ENCODE results near the gene STX19.

- no peak for TF ChIP-seq CTCF (conservative IDR thresholded peaks at IDR 0.05; ENCODE audit: low read length)
- no peak for TF ChIP-seq EZH2phosphoT487 (IDR thresholded peaks at IDR 0.05; ENCODE audit: borderline replicate concordance, low read depth, low read length)
Measured at GRCh38 chr3:94062513-94063404, 34.4 kb upstream of the STX19 start, which contains the start of the genes DHFR2 and NSUN3.

Measured in OCI-LY7 (cell line).